NCI-H446 treated with DMSO at 0.1 percent for 48 hours (cell line): ENCODE results near the gene GPC6.

Experiments used
- DNase-seq: peaks from one replicate; lab custom pipeline; 2025; lab: John Stamatoyannopoulos, UW

Gene GPC6

DNA sequence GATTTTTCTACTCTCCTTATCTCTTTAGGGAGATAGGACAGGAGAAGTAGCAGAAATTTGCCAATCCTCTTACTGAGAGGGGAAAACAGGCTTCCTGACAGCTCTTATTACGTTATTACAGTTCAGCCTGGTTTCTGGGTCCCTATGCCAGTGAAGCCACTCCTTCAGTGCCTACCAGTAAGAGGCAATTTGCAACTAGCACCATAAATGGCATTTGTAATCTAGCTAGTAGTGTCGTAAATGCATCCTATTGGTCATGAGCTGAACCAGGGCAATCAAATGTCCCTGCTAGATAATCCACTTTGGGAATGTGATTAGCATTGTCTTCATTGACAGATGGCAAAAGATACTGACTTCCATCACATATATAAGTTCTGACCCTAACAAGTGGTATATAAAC, 824.1 kb downstream of the GPC6 start:
- DNase-seq: no peak

DNA sequence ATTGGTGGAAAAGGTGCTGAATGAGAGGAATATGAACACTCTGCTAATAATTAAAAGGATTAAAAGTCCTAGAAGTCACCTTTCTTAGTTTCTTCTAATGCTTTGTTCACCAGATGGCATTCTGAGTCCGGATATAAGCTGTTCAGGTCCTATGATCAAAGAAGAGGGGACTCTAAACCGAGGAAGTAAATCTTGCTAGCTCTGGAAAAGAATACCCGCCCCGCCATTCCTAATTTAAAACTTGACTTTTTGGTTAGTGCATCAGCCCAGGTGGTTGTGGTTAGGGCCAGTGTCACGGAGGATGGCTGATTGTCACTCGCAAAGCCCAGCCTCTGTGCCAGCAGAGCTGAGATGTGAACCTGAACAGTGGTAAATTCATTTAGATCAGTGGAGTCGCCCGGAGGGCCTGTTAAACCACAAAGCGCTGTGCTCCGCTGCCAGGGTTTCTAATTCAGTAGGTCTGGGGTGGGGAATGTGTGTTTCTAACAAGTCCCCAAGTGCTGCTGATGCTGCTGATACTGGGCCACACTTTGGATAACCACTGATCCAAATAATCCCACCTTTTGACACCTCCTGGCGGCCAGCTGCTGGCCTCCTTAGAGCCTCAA, 827.5 kb downstream of the GPC6 start:
- DNase-seq: no peak

DNA sequence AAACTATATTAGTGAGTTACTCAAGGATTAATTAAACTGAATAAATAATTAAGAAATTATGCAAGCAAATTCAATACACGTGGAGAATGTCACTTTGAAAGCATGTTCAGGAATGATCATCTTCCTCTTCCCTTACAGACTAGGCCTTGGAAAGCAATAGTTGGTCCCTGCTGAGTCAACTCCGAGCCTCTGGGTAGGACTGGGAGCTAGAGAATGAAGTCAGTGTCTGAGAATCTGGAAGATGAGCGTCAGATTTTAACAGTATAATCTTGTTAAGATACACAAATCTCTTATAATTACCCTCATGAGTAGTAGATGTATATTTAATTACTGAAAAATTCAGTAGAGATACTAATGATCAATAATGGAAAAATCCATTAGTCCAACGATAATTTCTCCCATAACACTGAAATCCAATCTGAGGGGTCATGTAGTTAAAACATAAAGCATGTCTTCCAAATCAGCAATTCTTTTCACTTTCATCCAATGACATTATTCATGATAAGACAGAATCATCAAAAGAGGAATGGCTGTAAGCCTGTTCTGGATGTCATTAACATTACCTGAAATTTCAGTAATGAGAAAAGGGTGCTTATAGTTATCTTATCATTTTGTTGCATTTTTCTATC, 829.9 kb downstream of the GPC6 start:
- no peak for DNase-seq

DNA sequence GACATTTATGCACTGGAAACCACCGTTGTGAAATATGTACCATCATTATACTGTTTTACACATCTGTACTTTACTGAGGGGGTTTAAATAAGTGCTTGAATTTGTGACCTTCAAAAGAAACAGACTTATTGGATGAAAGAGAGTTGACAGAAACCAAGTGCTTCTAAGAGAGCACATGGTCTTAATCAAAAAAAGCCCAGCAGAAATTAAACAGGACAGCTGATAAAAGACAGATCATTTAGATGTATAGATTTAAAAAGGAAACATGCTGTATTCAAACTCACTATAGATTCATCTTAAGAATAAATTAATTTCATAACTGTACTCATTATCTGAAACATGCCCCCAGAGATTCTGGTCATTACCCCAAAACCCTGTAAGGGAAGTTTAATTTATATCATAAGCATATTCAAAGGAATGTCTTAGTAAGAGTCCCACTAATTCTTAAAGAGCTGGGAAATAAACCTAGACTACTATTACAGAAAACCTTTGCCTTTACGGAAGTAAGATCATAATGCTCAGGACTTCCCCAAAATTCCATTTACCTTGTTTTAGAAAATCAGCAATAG, 831.1 kb downstream of the GPC6 start:
- DNase-seq: no peak

GRCh38 chr13:94058821-94059360, 832.3 kb downstream of the GPC6 start:
- no peak for DNase-seq

- no peak for DNase-seq
Measured at GRCh38 chr13:94061301-94061700, 834.7 kb downstream of the GPC6 start.

- DNase-seq: no peak
Measured at GRCh38 chr13:94063096-94063495, 836.5 kb downstream of the GPC6 start.

- DNase-seq: no peak
Measured at GRCh38 chr13:94063848-94064247, 837.2 kb downstream of the GPC6 start.

- DNase-seq: no peak
Measured at GRCh38 chr13:94065741-94066140, 839.1 kb downstream of the GPC6 start.

GRCh38 chr13:94073007-94073744, 846.6 kb downstream of the GPC6 start:
- DNase-seq: no peak

- no peak for DNase-seq
Measured at GRCh38 chr13:94079876-94080275, 853.3 kb downstream of the GPC6 start.

- no peak for DNase-seq
Measured at GRCh38 chr13:94080527-94080926, 853.9 kb downstream of the GPC6 start.

- no peak for DNase-seq
Measured at GRCh38 chr13:94087100-94087499, 860.5 kb downstream of the GPC6 start.

DNA sequence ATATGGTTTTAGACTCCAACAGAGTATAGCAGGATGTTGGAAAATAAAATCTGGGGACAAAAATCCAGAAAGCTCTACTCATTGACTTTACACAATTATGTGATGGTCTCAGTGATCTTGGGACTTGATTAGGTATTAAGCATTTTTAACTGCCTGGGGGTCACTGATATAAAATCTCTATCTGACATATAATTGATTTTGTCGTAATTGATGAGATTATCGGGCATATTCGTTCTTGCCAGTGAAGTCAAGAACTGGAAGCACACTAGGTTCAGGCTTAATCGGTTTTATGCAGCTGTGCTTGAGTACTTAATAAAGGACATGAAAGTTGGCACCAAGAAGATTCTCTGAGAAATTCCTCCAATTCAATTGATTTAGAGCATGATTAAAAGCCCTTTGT, 862.1 kb downstream of the GPC6 start:
- DNase-seq: no peak

DNA sequence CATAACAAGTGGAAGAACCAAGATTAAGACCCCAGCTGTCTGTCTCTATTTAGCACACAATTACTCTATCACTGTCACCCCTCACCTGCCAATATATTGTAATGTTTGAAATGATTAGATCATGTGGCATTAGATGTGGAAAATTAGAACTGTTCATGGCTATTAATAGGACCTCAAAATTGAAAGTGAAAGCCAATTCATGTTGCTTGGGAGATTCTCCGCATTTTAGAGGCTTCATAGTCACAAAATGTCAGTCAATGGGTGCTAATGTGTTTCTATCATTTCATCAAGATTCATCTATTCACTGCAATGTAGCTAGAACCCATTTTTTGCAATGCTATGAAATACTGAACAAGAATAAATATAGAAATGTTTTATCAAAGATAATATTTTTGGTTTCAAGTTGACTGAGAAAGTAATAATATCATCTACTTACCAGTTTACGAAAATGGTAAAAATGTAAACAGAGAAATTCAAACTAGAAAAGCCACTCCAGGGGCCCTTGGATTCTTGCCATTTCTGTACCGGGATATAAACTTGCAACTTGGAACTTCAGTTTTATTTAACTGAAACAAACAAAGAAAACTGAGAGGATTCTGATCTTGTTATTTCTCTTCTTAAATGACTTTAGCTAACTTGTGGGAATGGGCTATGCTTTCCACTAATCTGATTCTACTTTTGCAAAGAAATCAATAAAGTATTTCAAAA, 864.3 kb downstream of the GPC6 start:
- no peak for DNase-seq

GRCh38 chr13:94093652-94094315, 867.2 kb downstream of the GPC6 start:
- DNase-seq: no peak

GRCh38 chr13:94109715-94110374, 883.2 kb downstream of the GPC6 start:
- no peak for DNase-seq

GRCh38 chr13:94112227-94112626, 885.6 kb downstream of the GPC6 start:
- peak; percentile 23 for DNase-seq

DNA sequence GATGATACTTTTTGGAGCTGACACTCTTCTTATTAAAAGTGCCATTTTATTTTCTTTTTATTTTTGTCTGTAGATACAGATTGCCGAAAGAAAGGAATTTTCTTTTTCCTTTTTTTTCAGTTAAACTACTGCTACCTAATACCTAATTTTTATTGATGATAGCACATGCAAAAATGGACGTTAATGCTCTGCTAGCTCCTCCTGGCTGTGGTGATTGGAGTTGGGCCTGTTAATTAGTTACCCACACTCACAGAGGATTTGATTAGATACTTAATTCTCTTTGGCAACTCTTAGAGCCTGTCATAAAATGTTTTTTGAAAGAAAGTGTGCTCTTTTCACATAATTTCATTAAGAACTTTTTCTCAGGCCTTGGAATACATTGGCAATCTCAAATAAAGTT, 886.1 kb downstream of the GPC6 start:
- DNase-seq: no peak

GRCh38 chr13:94113245-94113644, 886.6 kb downstream of the GPC6 start:
- DNase-seq: no peak

DNA sequence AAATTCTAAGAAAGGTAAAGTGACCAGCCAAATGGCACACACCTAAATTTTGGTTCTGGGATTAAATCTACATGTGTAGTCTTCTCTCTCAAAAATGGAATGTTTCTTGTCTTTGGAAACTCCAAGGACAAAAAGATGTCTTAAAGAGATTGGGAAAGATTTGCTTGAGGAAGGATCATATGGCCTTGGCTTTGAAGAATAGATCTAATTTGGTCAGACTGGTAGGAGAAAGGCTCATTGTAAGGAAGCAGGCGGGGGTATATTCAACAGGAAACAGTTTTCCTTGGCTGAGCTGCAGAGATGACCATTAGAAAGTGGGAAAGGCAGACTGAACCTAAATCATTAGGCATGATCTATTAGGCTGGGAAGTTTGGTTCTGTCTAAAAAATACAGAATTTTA, 887.6 kb downstream of the GPC6 start:
- DNase-seq: no peak
